Mesenteric fat pad (tissue), 1 donor: ENCODE data around the gene RPL29. TPM values are rescaled to one million over a fixed set of nuclear protein-coding genes. Genes with fewer than 3 reads are reported as not detected.
"Not testable (repeated sequence)": the region's sequence is repeated elsewhere in the genome, so short reads cannot be mapped to it uniquely, and the experiment has no call there.

Source experiments
- DNase-seq: peaks from one replicate; pipeline ENCODE4 v3.0.0-alpha.2; 2020; ENCODE audit warnings: low spot score
- total RNA-seq: library from RNA; stranded (reverse); fragmentation: NEBNext Ultra II Directional; extraction: Animal tissue kit (Norgen Biotek cat#: 25700); gene quantifications from one replicate; pipeline ENCODE4 v1.2.1, GENCODE V29; 2021
- donor health status: DM: yes; HTN: yes; CAD: no.

The RPL29 gene
- total RNA-seq, 1 donor from 2014 or later: 948 TPM

DNA sequence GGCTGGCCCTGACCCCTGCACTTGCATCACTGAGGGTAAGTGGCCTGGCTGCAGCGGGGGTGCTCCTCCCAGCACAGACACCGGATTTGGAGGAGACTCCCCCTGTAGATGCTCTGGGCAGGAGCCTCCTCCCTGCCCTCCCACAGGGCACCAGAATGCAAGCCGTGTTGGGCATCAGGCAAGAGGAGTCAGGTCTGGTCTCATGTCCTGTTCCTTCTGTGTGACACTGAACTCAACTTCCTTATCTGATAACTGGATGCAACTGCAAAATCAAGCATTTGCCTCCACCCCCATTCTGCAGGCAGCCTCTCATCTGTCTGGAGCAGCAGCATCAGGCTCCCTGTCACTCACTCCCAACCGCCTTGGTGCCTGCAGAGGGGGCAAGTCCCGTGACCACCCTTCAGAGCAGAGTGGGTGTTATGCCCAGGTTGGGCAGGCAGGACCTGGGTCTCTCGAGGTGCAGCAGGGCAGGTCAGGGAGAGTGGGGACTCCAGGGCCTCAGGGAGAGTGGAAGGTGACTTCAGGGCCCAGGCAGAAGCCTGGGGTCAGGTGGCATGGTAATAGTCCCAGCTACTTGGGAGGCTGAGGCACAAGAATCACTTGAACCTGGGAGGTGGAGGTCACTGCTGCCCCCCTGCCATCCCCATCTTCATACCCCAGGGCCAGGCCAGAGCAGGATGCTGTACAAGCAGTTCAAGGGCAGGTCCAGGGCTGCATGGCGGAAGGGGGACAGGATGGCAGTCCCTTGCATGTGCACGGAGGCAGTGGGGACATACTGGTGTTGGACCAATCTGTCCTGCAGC is 10.5 kb upstream of the RPL29 start:
- no peak for DNase-seq

GRCh38 chr3:52005571-52005986 is 9.9 kb upstream of the RPL29 start:
- no peak for DNase-seq

DNA sequence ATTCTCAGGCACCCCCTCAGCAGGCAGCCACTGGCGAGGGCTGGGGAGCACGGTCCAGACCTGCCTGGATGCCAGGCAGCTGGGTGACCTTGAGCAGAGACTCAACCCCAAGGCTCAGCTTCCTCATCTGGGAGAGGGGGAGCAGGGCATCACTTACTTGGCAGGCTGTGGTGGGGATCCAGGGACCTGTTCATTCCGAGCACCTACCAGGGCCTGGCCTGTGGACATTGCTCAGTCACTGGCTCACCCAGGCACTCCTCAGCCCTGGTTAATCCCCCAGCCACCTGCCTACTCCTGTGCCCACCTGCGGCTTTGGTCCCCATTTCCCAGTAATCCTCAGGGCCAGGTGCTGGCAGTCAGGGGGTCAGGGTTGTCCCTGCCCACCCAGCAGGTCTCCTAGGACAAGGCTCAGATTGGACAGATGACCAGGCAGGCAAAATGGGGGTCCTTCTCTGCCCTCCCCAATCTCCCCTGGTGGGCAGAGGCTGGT is 9.3 kb upstream of the RPL29 start:
- DNase-seq: no peak

DNA sequence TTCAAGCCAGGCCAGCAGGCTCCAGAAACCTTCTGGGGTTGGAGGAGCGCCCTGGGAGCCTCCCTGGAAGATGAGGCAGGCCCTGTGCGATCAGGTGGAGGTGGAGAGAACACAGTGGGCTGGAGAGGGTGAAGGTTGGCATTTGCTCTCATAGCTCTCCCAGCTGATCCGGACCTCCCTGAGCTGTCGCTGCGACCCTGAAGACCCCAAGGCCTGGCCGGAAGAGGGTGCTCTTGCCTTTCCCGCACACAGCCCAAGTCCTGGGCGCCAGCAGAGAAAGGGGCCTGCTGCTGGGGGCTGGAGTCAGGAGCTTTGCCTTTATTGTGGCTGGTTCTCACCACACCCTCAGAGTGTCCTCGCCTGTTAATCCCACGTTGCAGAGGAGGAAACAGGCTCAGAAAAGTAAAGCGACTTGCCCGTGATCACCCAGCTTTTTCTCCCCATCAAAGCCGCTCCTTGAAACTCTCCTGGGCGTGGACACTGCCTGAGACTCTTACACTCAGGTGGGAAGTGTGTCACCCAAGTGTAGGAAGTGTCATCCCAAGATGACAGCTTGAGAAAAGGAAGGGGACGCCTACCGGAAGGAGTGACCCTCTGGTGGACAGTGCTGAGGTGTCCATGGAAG is 8.6 kb upstream of the RPL29 start:
- no peak for DNase-seq

DNA sequence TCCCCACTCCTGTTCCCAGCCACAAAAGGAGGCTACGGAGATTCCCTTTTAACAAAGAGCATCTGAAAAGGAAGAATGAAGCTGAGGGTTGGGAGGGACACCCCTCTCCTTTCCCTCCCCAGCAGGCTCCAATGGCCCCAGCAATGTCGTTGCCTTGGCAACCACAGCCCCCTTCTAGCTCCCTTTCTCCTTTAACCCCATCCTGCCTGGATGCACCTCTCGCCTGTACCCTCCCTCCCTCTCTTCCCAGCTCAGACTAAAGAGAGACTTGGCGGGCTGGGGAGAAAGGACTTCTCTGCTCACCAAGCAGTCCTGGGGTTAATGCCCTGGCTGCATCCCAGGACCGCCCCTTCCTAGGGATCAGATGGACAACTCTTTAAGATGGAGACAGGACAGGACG is 7.1 kb upstream of the RPL29 start:
- DNase-seq: no peak

DNA sequence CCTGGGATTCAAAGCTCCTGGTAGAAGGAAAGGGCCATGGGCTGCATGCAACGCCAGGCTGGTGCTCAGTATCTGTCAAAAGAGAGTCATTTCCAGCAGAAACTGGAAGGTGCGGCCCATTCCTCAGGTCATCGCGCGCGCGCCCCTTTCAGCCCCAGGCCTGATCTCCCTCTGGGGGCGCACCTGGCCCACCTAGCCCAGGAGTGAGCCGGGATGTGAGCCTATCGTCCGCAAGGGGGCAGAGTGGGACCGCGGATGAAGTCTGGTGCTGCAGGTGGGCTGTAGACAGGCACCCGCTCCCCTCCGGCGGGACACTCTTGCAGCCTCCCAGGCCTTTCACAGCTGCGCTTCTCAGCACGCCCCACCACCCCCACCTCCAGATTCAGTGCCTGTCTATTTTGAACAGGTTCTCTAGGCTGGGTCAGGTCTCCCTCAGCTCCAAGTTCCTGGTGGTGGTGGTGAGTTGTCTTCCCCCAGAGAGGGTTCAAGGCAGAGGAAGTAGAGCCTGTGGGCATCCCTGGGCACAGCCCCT is 5.8 kb upstream of the RPL29 start:
- no peak for DNase-seq

DNA sequence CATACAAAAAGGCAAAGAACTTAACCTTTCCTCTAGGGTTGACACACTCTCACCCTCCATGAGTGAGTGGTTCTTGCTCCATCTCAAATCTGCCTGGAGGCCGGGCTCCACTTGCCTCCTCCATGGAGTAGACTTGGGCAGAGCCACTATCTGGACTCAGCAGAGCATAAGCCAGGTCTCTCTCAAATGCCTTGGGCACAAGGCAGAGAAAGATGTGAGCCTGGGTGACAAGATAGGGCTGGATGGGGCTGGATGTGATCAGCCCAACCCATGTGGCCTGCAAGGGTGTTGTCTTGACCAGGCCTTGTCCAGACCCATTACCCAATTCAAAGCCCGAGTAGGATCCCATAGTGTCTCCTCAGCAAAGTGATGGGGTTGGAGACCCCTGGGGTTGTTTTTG is 4.2 kb upstream of the RPL29 start:
- no peak for DNase-seq

DNA sequence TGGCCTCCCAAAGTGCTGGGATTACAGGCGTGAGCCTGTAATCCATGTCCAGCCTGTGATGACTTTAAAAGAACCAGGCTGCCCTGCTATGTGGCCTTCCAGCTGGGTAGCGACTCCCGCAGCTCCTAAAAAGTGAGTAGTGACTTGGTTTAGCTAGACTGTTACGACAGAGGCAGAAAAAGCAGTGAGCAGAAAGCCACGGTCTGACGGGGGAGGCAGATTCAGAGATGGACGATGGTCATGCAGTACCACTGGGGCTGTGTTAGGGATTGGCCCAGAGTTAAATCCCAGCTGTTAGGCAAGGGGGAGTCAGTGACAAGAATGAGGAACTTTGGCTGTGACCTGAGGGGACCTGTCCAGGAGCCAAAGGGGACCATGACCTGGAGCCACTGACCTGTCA is 3.1 kb upstream of the RPL29 start:
- no peak for DNase-seq

GRCh38 chr3:51997935-51998596 is 2.4 kb upstream of the RPL29 start:
- no peak for DNase-seq

DNA sequence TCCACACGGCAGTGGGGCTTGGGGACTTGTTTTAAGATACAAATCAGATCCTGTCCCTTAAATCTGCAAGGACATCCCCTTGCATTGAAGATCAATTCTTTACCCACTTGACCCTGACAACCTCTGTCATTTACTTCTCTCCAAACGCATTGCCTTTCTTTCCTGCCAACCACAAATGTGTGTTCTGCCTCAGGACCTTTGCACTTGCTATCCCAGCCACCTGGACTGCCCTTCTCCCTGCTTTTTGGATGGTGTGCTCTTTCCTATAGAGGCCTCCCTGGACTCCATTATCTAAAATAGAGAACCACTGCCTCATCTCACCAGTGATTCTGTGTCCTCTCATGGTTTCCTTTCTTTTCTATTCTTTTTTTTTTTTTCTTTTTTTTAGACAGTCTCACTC is 1.5 kb upstream of the RPL29 start:
- DNase-seq: no peak

DNA sequence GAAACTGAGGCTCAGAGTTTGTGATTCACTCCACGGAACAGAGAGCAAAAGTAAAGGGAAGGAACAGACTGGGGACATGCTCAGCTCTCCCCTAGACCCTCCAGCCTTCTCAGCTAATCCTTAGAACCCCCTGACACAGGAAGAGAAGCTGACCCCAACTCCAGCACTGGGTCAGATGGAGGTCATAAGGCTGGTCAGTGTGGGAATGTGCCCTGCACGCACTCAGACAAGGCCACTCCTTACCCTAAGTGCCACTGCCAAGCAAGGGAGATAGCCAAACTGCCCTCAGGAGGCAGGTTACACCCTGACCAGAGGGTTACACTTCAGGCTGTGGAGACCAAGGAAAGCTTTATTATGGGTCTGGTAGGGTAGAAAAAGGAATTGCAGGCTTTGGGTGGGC is 1.2 kb downstream of the RPL29 start:
- no peak for DNase-seq

DNA sequence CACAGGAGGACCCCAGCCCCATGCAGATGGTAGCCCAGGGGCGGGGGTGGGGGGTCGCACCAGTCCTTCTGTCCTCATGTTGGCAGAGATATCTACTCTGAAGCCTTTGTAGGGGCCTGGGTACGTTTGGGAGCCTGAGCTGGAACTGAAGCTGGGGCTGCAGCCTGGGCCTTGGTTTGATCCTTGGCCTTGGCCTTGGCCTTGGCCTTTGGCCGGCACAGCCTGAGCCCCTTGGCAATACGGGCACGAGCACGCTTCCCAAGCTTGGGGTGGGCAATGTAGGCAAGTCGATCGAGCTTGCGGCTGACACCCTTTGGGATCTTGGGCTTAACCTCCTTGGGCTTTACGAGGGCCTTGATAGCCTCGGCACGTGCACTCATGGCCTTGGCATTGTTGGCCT is 2.0 kb downstream of the RPL29 start:
- not testable (repeated sequence) for DNase-seq

DNA sequence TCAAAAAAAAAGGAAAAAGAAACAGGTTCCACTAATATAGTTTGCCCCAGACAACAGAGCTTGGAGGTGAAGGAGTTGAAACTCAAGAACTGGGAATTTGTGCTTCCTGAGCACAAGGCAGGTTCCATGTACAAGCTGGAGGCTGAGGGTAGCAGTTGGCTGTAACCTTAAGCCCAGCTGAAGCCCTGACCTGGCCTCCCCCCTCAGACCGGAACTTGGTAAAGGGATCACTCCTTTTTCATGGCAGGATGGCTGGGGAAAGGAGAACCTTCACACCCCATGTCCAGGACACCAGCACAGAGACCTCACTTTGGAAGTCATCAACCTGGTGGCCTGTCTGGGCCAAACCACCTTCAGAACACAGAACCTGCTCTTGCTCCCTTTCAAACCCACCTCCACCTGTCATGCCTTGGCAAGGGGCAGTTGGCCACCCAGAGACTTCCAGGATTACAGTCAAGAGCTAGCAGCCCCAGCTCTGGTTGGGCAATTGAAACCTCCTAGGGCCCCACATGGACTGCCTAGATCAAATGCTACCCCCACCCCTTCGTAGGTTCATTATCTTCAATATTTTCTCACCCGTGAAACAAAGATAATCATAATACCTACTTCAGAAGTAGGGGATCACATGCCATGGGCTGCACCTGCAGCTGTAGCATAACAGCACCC is 3.5 kb downstream of the RPL29 start:
- DNase-seq: no peak

- DNase-seq: not testable (repeated sequence)
These were observed 5.2 kb downstream of the RPL29 start for GRCh38 chr3:51990501-51990971.

- DNase-seq: no peak
These were observed 7.2 kb downstream of the RPL29 start for GRCh38 chr3:51988286-51989146.

- no peak for DNase-seq
These were observed 8.1 kb downstream of the RPL29 start for GRCh38 chr3:51987568-51987967.

GRCh38 chr3:51986010-51986947 is 9.4 kb downstream of the RPL29 start:
- DNase-seq: no peak

GRCh38 chr3:51985063-51985462 is 10.6 kb downstream of the RPL29 start:
- no peak for DNase-seq

- no peak for DNase-seq
These were observed 11.4 kb downstream of the RPL29 start for GRCh38 chr3:51984269-51984647.
